Ovary (tissue), 9 donors: ENCODE results near the gene TTLL11. TPM values are rescaled to one million over a fixed set of nuclear protein-coding genes. Genes with fewer than 3 reads are reported as not detected.

Experiments
- DNase-seq, 5 donors: peaks; one replicate each; pipeline ENCODE4 v3.0.0-alpha.2; 2019 to 2020
- H3K27ac ChIP-seq, 2 donors: fragments of 200-600 bp; one replicate each; pipeline versions ENCODE4 v1.5.1 to v1.8.0; 2019 to 2022
- H3K27me3 ChIP-seq: fragments of 200-600 bp; one replicate; pipeline ENCODE4 v1.8.0; 2022
- H3K36me3 ChIP-seq: fragments of 200-600 bp; sonication (generic); one replicate; pipeline ENCODE4 v1.5.1; 2019
- H3K4me1 ChIP-seq: one replicate; pipeline ENCODE4 v1.8.1; 2013; ENCODE audit warnings: mild to moderate bottlenecking, moderate library complexity; ENCODE audit not compliant: insufficient read depth
- H3K4me3 ChIP-seq: fragments of 200-600 bp; sonication (generic); one replicate; pipeline ENCODE4 v1.5.1; 2017
- H3K9me3 ChIP-seq, 2 donors: fragments of 200-600 bp in 1 of 2; sonication (generic) in 1 of 2; one replicate each; pipeline versions ENCODE4 v1.5.1 to v1.8.1; 2013 to 2019; ENCODE audit warnings: mild to moderate bottlenecking in 1 of 2, moderate library complexity in 1 of 2
- CTCF ChIP-seq, 3 donors: fragments of 450-650 bp in 2 of 3; fragments of 200-600 bp in 1 of 3; IDR thresholded peaks; one replicate each; pipeline versions ENCODE4 v1.5.1 to v1.8.0; 2016 to 2022; ENCODE audit warnings: antibody characterized with exemption in 3 of 3, mild to moderate bottlenecking in 1 of 3
- EP300 ChIP-seq: sonication (generic); formaldehyde crosslinking; IDR thresholded peaks from one replicate; pipeline ENCODE4 v1.6.1; 2017; ENCODE audit warnings: antibody characterized with exemption
- POLR2A ChIP-seq: fragments of 450-650 bp; IDR thresholded peaks from one replicate; pipeline ENCODE4 v1.6.1; 2017; ENCODE audit warnings: antibody characterized with exemption, mild to moderate bottlenecking, moderate library complexity
- WGBS, 3 donors: extraction: QIAGEN DNeasy Blood & Tissue Kit in 1 of 3; methylation state at CpG; one replicate each; pipeline versions ENCODE4 v1.1.5 to v1.1.7; 2013 to 2017; 5-methylcytosine and 5-hydroxymethylcytosine counted together
- intact Hi-C, 4 donors: fragments of 100-400 bp; cut with DNase I; formaldehyde crosslinking; loops; one replicate each; pipeline versions ENCODE4 v1.11.0 to v1.15.1; 2022 to 2023
- polyA plus RNA-seq, 2 donors: library from polyadenylated mRNA; stranded (reverse); fragments of 200-250 nt in 1 of 2; fragments of 350-450 nt in 1 of 2; fragmentation: Illumina TruSeq in 1 of 2; extraction: RNeasy Lipid Tissue Mini Kit (QIAGEN cat#74804) in 1 of 2; gene quantifications; one replicate each; pipeline ENCODE4 v1.2.3, GENCODE V29; 2013 to 2014
- total RNA-seq, 7 donors: library from RNA; depleted of rRNA in 2 of 7; stranded (reverse); fragments of >200 nt in 2 of 7; fragmentation: NEBNext Ultra II Directional in 3 of 7; extraction: Animal tissue kit (Norgen Biotek cat#: 25700) in 3 of 7; gene quantifications; one replicate each; pipeline versions ENCODE4 v1.1.0 to v1.2.4, GENCODE V29; 2016 to 2023
- donor health status: DM: no; HTN: no; CAD: no; lungs with moderate emphysema.
- donor health status: DM: no; HTN: no; CAD: no.
- donor health status: Bipolar disorder and iron deficiency.
- donor health status: DM: yes; HTN: yes; CAD: no.
- donor health status: DM: no; HTN: no; CAD: no.
- donor health status: DM: yes; HTN: yes; CAD: no.

The TTLL11 gene
- total and polyA plus RNA-seq, 9 donors: 6.1 to 13.5 (median 9.2) TPM

DNA sequence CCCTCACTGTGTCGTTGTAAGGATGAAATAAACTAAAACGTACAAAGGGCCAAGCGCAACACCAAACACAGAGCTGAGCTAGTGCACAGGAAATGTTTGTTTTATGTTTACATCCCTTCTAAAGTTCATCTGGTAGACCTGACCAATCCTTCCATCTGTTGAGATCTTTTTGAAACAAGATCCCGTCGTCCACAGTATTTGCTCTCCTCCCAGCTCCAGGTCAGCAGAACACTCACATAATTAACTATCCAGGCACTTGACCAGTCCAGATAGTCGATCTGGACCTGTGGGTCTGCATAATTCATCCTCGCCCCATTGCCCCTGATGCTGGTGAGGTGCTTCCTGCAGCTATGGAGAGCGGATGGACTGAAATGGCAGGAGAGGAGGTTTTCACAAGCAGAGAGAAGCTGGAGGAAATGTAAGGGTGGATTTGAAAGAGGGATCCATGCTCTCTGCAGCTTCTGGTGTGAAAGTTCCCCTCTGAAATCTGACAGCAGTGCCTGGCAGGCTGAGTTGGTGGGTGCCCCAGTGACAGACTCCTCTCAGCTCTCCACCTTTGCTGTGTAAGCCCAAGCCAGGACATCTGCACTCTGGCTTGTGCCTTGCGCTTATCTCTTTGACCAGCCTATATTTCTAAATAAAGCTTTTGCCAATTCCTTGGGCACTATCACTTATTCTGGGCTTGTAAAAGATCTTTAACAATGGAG, 102.4 kb downstream of the TTLL11 start:
- WGBS, 3 donors: 75 to 86% (median 79%) methylated on average over 9 of the region's 9 CpGs
- Histone ChIP-seq H3K4me3 (no peak overlapping the region), H3K27me3 (no peaks in the 10 kb centered on the region), H3K4me1 (no peaks in the 10 kb centered on the region), H3K9me3 (no peaks in the 10 kb centered on the region), H3K27ac (no peak overlapping the region), H3K36me3 (no peaks in the 10 kb centered on the region)
- intact Hi-C loops: loop anchor here (5.0 to 10.0 kb wide), 7 partner anchors 136 to 446 kb away; no protein-coding TSS in a partner anchor
- TF ChIP-seq POLR2A (no peak), EP300 (no peak), CTCF (IDR thresholded peaks at IDR 0.05) (no peak)
- no peak for DNase-seq

- TF ChIP-seq CTCF (IDR thresholded peaks at IDR 0.05) (no peak), EP300 (no peak), POLR2A (no peak)
- H3K27me3 ChIP-seq: no peaks in the 10 kb centered on the region
- peaks cover under 1% of the 10 kb centered on the region for H3K4me1 ChIP-seq
- DNase-seq: no peak
- intact Hi-C loops: loop anchor here in 1 of 4 donors (10.0 kb wide), 1 partner anchor 84 kb away; no protein-coding TSS in a partner anchor
- no peaks in the 10 kb centered on the region for H3K36me3 ChIP-seq
- WGBS, 3 donors: 74 to 76% (median 74%) methylated on average over 13 of the region's 13 CpGs
- H3K9me3 ChIP-seq: no peaks in the 10 kb centered on the region
- H3K4me3 ChIP-seq: no peak overlapping the region
- H3K27ac ChIP-seq: no peak overlapping the region
Observed at GRCh38 chr9:121989010-121989409, 104.1 kb downstream of the TTLL11 start.

DNA sequence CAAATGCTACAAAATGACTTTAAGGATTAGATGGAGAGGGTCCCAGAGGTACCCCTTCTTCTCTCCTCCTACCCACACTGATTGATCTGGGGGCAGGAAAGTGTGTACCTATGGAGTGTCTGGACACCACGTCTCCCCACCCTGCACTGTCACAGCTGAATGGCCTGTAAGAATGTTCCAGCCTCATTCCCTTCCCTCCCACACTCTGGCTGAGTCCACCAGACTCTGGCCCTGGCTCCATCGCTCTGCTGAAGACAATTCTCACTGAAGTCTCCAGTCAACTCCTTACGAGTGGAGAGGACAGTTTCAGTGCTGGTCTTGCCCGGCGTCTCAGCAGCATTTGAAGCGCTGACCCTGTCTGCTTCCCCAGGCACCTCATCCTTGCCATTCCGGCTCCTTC, 105.8 kb downstream of the TTLL11 start:
- WGBS, 3 donors: 88 to 93% (median 93%) methylated on average over 7 of the region's 7 CpGs
- no peaks in the 10 kb centered on the region for H3K9me3 ChIP-seq
- intact Hi-C loops: loop anchor here in 1 of 4 donors (10.0 kb wide), 1 partner anchor 83 kb away; no protein-coding TSS in a partner anchor
- H3K4me3 ChIP-seq: no peak overlapping the region
- H3K4me1 ChIP-seq: peaks cover 2% of the 10 kb centered on the region
- no peaks in the 10 kb centered on the region for H3K36me3 ChIP-seq
- no peak for DNase-seq
- H3K27ac ChIP-seq: no peak overlapping the region
- TF ChIP-seq POLR2A: no peak
- no peak for TF ChIP-seq CTCF (IDR thresholded peaks at IDR 0.05)
- no peak for TF ChIP-seq EP300
- H3K27me3 ChIP-seq: no peaks in the 10 kb centered on the region

- no peaks in the 10 kb centered on the region for H3K9me3 ChIP-seq
- no peaks in the 10 kb centered on the region for H3K27me3 ChIP-seq
- WGBS, 3 donors: 84 to 87% (median 85%) methylated on average over 14 of the region's 14 CpGs
- TF ChIP-seq EP300: no peak
- H3K36me3 ChIP-seq: no peaks in the 10 kb centered on the region
- no peak overlapping the region for H3K4me3 ChIP-seq
- intact Hi-C loops: loop anchor here in 1 of 4 donors (10.0 kb wide), 1 partner anchor 81 kb away; no protein-coding TSS in a partner anchor
- H3K4me1 ChIP-seq: peaks cover 2% of the 10 kb centered on the region
- DNase-seq: no peak
- H3K27ac ChIP-seq: no peak overlapping the region
Observed at GRCh38 chr9:121985792-121986494, 107.2 kb downstream of the TTLL11 start.
